Myocyte (in vitro differentiated cells): ENCODE results near the gene NR2F1-AS1. TPM values are rescaled to one million over a fixed set of nuclear protein-coding genes. Genes with fewer than 3 reads are reported as not detected.
"Not testable (repeated sequence)": the region's sequence is repeated elsewhere in the genome, so short reads cannot be mapped to it uniquely, and the experiment has no call there.

Experiments
- DNase-seq: peaks from one replicate; pipeline ENCODE4 v3.0.0-alpha.2; 2012; ENCODE audit warnings: low read depth
- total RNA-seq: library from RNA; depleted of rRNA; stranded (reverse); fragments of >200 nt; gene quantifications from 2 replicates; pipeline ENCODE4 v1.2.3, GENCODE V29; 2014

The NR2F1-AS1 gene
- total RNA-seq, 1 donor from 2014 or later = 3.2 TPM

GRCh38 chr5:93577854-93578812 lies 2.9 kb downstream of the NR2F1-AS1 start:
- DNase-seq = no peak

- no peak for DNase-seq
Measured at GRCh38 chr5:93576994-93577853, 3.8 kb downstream of the NR2F1-AS1 start.

GRCh38 chr5:93575461-93576414 lies 5.3 kb downstream of the NR2F1-AS1 start:
- DNase-seq = no peak

DNA sequence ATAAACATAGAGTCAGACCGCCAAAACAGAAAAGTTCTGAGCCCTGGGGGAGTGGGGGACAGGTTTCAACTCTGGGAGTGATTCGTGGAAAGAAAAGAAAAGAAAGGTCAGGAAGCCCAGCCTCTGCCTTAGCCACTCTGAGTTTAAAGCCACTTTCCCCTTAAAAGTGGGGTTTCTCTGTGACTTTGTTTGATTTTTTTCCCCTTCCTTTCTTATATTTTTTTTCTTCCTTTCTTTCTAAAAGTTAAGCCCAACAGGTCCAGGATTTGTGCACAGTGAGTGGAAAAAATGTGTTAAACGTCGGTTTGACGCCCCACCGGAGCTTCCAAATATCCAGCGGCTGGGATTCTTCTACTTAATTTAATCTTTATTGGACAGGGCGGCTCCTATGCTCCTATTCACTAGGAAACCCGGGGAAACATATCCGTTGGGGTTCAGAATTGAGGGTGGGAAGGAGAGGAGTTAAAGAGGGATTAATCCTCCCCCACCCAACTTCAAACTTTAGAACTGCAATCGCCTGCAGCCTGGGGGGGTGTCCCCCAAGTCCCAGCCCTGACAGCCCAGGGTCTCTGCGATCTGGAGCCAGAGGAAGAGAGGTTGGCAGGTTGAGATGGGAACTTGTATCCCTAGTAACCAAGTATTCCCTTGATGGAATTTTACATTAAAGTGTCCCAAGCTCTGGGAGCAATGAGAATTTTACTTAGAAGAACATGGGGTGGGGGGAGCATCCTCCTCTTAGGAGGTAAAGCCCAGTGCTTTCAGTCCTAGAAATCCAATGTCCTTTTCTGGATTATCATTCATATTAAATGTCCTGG lies 6.3 kb downstream of the NR2F1-AS1 start:
- no peak for DNase-seq

DNA sequence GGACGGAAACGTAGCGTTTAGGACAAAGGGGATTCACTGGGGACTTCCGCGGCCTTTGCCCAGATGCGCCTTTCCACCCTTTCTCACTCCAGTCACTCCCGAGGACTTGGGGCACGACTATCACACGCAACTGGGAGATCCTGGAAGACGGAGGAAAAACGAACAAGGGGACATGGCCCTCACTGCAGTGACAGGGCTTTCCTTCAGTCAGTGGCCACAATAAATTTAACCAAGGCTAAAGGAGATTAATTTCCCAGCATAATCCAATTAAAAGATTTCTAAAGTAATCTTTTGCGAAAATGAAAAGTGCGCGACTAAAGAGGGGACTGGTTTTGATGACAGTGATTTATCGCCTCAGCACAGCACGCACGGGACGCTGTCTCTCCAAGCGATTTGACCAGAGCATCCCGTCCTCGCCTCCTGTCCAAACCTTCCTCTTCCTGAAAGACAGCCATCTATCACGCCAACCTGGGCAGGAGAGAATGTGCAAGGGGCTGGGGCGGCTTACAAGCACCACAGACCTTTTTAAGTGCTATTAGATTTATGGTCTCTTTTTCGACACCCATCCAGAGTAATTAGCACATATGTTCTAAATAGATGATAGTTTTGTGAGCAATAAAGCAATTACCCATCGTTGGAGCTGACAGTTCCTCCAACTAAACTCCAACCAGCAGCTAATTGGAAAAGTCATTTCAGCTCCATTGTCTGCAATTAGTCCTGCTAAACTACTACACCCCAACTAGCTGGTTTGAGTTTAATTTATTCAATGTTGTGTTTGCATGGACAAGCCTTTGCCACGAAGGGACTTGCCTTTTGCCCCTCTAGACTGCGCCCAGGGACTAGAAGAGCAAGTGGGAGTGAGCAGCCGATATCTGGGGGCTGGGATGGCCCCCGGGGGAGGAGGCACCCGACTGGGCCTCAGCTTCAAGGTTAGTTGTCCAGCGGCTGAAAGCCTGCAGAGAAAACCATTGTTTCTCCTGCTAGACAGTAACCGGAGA lies 7.4 kb downstream of the NR2F1-AS1 start:
- no peak for DNase-seq

- no peak for DNase-seq
Measured at GRCh38 chr5:93572608-93573353, 8.2 kb downstream of the NR2F1-AS1 start.

- DNase-seq = no peak
Measured at GRCh38 chr5:93572101-93572607, 8.9 kb downstream of the NR2F1-AS1 start.

- DNase-seq = no peak
Measured at GRCh38 chr5:93571114-93571949, 9.7 kb downstream of the NR2F1-AS1 start.

DNA sequence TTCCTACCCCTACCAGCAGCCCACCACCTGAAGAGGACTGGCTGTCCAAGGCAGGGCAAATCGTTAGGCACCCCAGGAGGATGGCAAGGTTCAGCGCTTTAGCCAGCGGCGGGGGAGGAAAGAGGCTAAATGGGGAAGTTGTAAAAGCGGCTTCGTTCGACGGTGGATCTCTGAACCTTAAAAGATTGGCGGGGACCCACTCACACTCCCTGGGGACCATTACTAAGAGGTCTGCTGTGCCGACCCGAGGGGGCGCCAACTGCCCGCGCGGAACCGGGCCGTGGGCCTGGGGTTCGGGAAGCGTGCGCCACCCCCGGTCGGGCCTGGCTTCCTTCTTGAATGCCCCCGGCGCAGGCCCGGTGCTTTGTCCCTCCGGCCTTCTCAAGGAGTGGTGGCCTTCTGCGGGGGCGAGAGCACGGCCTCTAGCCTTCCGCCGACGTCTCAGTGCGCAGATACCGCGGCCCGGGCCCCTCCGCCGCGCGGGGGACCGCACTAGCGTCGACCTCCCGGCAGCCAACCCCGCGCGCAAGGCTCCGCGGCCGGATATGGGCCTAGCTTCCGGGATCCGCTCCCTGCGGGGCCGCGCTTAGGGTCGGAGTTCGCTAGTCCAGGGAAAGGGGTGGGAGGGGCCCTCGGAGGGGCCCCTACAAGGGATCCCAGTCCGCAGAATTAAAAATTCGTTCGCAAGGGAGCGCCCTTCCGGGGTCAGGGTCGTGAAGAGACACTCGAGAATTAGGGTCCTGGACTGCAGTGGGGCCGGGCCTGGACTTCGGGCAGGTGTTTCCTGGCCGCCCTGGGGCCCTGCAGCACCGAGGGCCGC lies 10.5 kb downstream of the NR2F1-AS1 start:
- DNase-seq = no peak

DNA sequence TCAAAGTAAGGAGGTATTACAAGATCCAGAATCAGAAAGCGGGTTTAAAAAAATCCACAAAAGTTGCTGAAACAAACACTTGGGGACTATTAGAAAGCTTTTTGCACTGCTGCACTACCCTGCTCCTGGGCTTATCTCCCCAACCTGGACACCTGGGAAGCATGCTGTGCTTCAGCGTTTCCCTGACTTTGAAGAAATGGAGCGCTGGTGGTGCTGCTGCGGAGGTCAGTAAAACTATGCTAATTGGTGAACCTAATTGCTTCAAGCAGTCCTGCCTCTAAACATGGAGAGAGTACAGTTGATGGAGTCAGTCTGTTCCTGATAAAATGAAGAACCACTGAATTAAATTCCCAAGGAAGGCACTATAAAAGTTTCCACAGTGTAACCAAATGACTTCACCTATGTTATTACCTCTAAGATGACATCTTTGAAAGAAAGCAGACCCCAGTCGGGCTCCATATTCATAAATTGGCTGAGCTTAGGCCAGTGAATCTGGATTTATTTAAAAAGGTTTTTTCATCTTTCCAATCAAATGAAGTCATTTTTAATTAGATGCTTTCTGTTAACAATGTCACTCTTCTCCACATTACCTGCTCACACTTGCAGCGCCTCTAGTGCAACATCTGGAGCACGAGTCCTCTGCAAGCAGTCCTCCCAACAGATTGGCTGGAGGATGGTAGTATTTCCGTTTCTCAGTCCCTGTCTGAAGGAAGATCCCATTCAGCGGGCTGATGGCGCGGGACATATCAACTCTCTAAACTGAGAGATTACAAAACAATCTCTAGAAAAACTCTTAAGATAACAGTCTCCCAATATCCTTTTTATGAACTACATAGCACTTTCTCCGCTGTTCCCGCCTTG lies 11.5 kb downstream of the NR2F1-AS1 start:
- no peak for DNase-seq

- no peak for DNase-seq
Measured at GRCh38 chr5:93567424-93567823, 13.6 kb downstream of the NR2F1-AS1 start.

DNA sequence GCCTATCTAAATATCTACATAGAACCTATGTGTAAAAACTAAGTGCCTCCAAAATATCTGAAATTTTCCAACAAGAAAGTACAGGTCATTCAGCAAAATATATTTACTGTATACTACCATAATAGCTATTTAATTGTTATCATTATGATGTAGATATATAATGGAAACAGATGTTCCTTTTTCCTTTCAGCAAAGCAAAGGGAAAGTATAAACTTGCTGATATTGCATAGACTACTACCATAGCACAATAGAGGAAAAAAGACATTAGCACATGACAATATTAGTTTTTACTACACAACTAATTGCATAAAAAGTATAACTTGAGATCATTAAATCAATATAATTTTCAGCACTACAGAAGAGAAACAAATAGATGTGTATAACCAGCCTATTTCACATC lies 14.9 kb downstream of the NR2F1-AS1 start:
- DNase-seq = no peak

- DNase-seq = no peak
Measured at GRCh38 chr5:93557021-93557604, 23.9 kb downstream of the NR2F1-AS1 start.

DNA sequence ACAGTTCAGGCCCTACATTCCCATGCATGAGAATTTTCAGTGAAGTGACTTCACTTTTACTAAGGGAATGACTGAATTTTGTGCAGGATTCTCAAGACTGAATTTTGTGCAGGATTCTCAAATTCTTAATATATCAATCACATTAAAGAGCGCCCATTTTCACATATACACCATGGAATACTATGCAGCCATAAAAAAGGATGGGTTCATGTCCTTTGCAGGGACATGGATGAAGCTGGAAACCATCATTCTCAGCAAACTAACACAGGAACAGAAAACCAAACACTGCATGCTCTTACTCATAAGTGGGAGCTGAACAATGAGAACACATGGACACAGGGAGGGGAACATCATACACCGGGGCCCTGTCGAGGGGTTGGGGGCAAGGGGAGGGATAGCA lies 31.4 kb downstream of the NR2F1-AS1 start:
- DNase-seq = not testable (repeated sequence)

DNA sequence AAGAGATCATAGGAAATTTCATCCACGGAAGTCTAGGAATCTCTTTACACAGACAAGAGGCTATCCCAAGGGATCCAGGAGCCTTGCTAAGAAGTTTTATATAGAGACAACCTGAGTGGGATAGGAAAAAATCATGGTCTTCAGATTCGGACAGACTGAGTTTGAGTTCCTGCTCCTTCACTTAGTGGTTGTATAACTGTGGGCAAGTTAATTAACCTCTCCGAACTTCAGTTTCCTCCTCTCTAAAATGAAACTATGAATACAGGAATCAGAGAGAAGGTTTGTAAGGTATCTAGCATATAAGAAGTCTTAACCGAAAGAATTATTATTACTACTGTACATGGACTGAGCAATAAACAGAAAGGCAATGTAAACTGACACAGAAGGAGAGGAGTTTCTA lies 35.1 kb downstream of the NR2F1-AS1 start:
- DNase-seq = no peak
